ENCODE measurements around the gene SH3GL2. TPM values are rescaled to one million over a fixed set of nuclear protein-coding genes. Genes with fewer than 3 reads are reported as not detected.

The SH3GL2 gene
- total RNA-seq, 1 donor from 2014 or later = 0.21 TPM

- no peak for DNase-seq
Measured at GRCh38 chr9:17813798-17814197, 234.9 kb downstream of the SH3GL2 start.

- no peak for DNase-seq
Measured at GRCh38 chr9:17816431-17817027, 237.7 kb downstream of the SH3GL2 start.

DNA sequence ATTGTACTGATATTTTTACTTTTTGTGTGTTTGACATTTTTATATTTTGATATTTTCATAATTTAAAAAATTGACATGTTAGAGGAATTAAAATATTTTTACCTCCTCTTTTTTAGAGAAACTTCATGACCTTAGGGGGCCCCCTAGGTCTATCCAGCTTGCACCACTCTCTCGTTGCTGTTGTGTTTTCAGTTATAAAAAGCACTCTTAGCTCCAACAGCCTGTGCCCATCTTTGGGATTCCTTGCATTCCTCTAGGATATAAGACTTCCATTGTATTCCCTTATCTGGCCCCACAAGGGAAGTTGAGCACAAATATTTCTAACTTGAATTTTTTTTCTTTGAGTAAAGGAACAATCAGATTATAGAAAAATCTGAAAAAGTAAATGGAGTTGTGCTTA lies 245.3 kb downstream of the SH3GL2 start:
- DNase-seq = no peak

DNA sequence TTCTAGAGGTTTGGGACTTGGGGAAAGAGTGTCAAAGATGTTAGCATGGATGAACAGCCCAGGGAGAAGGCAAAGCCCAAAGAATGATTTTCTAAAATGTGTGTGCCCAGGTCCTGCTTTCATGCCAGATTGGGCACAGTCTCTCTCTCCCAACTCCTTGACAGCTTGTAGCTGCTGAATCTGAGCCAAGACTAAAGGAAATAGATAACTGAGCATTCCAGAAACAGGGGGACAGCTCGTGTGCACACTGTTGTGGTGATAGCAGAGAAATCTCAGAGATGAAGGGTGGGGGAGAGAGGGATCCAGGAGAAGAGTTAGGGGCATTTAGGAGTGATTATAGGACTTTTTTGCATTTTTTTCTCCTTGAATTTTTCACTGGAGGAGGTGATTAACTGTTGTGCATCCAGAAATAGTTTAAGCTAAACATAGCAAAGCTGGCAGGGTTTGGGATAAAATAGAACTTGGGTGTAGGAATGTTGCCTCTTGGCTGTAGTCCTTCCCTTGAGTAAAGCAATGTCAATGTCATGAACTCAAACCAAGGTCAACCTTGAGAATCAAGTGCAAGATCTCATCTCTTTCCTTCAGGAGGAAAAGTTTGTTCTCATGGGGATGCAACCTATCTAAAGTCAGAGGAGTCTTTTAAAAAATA lies 245.9 kb downstream of the SH3GL2 start:
- no peak for DNase-seq

GRCh38 chr9:17825265-17825659 lies 246.4 kb downstream of the SH3GL2 start:
- DNase-seq = no peak

DNA sequence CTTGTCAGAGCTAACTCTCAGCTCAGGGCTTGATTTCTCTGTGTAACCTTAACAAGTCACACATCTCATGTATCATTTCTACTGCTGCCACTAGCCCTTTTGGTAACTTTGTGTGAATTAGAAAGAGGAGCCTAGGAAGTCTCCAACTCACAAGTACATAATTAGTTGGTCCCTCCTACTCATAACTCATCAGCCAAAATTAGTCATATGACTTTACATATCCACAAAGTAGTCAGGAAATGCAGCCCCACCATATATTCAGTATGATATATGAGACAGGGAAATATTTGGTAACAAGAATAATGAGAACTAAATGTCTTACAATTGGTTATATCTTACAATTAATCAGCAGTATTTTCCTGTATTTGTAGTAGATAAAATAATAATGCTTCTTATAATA lies 250.2 kb downstream of the SH3GL2 start:
- DNase-seq = no peak

- no peak for DNase-seq
Measured at GRCh38 chr9:17829812-17830385, 251.0 kb downstream of the SH3GL2 start.

DNA sequence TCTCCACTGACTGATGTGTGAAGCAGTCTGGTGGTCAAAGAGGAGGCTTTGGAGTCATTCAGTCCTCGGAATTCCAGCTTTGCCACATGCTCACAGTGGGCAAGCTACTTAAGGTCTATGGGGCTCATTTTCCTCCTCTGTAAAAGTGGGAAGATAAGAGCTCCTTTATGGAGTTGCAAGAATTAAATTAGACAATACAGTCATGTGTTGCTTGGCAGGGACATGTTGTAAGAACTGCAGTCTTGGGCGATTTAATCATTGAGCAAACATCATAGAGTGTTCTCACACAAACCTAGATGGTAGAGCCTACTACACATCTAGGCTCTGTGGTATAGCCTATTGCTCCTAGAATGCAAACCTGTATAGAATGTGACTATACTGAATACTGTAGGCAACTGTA lies 253.9 kb downstream of the SH3GL2 start:
- no peak for DNase-seq

GRCh38 chr9:17833846-17834245 lies 255.0 kb downstream of the SH3GL2 start:
- no peak for DNase-seq

DNA sequence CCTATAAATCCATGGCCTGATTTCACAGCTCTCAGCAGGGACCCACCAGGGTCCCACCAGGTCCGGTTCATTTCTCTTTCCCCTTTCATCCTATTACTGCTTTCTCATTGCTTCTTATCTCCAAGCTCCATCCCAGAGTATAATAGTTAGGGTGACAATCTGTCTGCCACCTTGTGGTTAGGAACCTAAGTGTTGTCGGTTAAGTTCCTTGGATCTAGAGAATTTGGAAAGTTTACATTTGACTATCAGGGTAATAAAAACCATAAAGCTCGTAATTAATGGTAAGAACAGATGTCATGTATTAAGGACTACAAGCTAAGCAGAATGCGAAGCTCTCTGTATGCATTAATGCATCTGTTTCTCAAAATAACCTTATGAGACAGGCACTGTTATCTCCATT lies 259.1 kb downstream of the SH3GL2 start:
- DNase-seq = no peak

DNA sequence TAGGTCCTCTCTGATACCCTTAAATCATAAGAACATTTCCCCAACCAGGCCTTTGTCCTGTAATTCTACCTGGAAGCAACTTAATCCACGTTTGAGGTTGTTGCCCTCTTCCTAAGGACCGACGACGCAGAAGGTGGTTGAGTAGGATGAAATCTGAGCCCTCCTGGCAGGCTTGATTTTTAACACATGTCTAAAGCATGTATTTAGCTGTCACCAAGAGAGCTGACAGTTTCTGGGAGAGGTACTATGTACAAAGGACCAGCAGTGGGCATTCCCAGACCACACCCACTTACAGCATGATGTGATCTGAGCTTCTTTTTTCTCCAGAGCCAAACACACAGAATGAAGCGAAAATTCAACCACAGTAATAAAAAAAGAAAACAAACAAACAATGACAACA lies 260.9 kb downstream of the SH3GL2 start:
- DNase-seq = no peak

- no peak for DNase-seq
Measured at GRCh38 chr9:17843236-17843635, 264.4 kb downstream of the SH3GL2 start.

Measured in tongue (tissue), 2 donors.